ENCODE results near the gene TSPAN17. TPM values are rescaled to one million over a fixed set of nuclear protein-coding genes. Genes with fewer than 3 reads are reported as not detected.

The TSPAN17 gene
- total and polyA plus RNA-seq, 5 donors: 15.8 to 23.7 (median 18.6) TPM

- 5% methylated on average over 31 of the region's 31 CpGs for WGBS
- Histone ChIP-seq H3K4me3 (ENCODE audit: low read length) (peak overlapping the region; percentile 89), H3K4me1 (ENCODE audit: control insufficient read depth, insufficient read depth, low read length) (peaks cover 4% of the 10 kb centered on the region), H3K27me3 (ENCODE audit: control insufficient read depth, insufficient read depth) (no peaks in the 10 kb centered on the region), H3K27ac (ENCODE audit: low read length) (no peak overlapping the region), H3K9me3 (ENCODE audit: control insufficient read depth, low read length) (no peaks in the 10 kb centered on the region)
- DNase-seq (no peak), ATAC-seq (no peak)
- intact Hi-C loops (cut with DNase I): no loop called here
These were observed 36.9 kb upstream of the TSPAN17 start for GRCh38 chr5:176610435-176610773.

GRCh38 chr5:176611435-176611834 lies 35.8 kb upstream of the TSPAN17 start:
- no peaks in the 10 kb centered on the region for H3K9me3 ChIP-seq (ENCODE audit: control insufficient read depth, low read length)
- intact Hi-C loops (cut with DNase I): no loop called here
- 9% methylated on average over 10 of the region's 10 CpGs for WGBS
- peak; percentile 85 to 92 (median 90) for DNase-seq
- no peak overlapping the region for H3K27ac ChIP-seq (ENCODE audit: low read length)
- ATAC-seq: no peak
- no peaks in the 10 kb centered on the region for H3K27me3 ChIP-seq (ENCODE audit: control insufficient read depth, insufficient read depth)
- no peak overlapping the region for H3K4me3 ChIP-seq (ENCODE audit: low read length)
- peaks cover 4% of the 10 kb centered on the region for H3K4me1 ChIP-seq (ENCODE audit: control insufficient read depth, insufficient read depth, low read length)

GRCh38 chr5:176612008-176612407 lies 35.3 kb upstream of the TSPAN17 start:
- DNase-seq (peak in 1 of 3 donors; percentile 16), ATAC-seq (no peak)
- H3K27ac ChIP-seq (ENCODE audit: low read length): no peak overlapping the region
- 82% methylated on average over 6 of the region's 6 CpGs for WGBS
- H3K4me1 ChIP-seq (ENCODE audit: control insufficient read depth, insufficient read depth, low read length): peaks cover 4% of the 10 kb centered on the region
- intact Hi-C loops (cut with DNase I): no loop called here
- H3K27me3 ChIP-seq (ENCODE audit: control insufficient read depth, insufficient read depth): no peaks in the 10 kb centered on the region
- no peak overlapping the region for H3K4me3 ChIP-seq (ENCODE audit: low read length)
- no peaks in the 10 kb centered on the region for H3K9me3 ChIP-seq (ENCODE audit: control insufficient read depth, low read length)

GRCh38 chr5:176612855-176613254 lies 34.4 kb upstream of the TSPAN17 start:
- no peak for DNase-seq
- no peaks in the 10 kb centered on the region for H3K27me3 ChIP-seq (ENCODE audit: control insufficient read depth, insufficient read depth)
- no peak overlapping the region for H3K4me3 ChIP-seq (ENCODE audit: low read length)
- ATAC-seq: no peak
- H3K4me1 ChIP-seq (ENCODE audit: control insufficient read depth, insufficient read depth, low read length): peaks cover 4% of the 10 kb centered on the region
- WGBS: 69% methylated on average over 2 of the region's 2 CpGs
- intact Hi-C loops (cut with DNase I): no loop called here
- no peaks in the 10 kb centered on the region for H3K9me3 ChIP-seq (ENCODE audit: control insufficient read depth, low read length)
- H3K27ac ChIP-seq (ENCODE audit: low read length): no peak overlapping the region

GRCh38 chr5:176614805-176615478 lies 32.3 kb upstream of the TSPAN17 start:
- H3K27me3 ChIP-seq (ENCODE audit: control insufficient read depth, insufficient read depth): no peaks in the 10 kb centered on the region
- intact Hi-C loops (cut with DNase I): no loop called here
- peak in 1 of 3 donors; percentile 13 for DNase-seq
- ATAC-seq: no peak
- H3K4me3 ChIP-seq (ENCODE audit: low read length): no peak overlapping the region
- H3K4me1 ChIP-seq (ENCODE audit: control insufficient read depth, insufficient read depth, low read length): no peaks in the 10 kb centered on the region
- no peaks in the 10 kb centered on the region for H3K9me3 ChIP-seq (ENCODE audit: control insufficient read depth, low read length)
- WGBS: 59% methylated on average over 8 of the region's 8 CpGs
- H3K27ac ChIP-seq (ENCODE audit: low read length): no peak overlapping the region

GRCh38 chr5:176616511-176616910 lies 30.8 kb upstream of the TSPAN17 start:
- 56% methylated on average over 7 of the region's 7 CpGs for WGBS
- intact Hi-C loops (cut with DNase I): no loop called here
- no peaks in the 10 kb centered on the region for H3K9me3 ChIP-seq (ENCODE audit: control insufficient read depth, low read length)
- DNase-seq (peak in 1 of 3 donors; percentile 5), ATAC-seq (no peak)
- no peak overlapping the region for H3K27ac ChIP-seq (ENCODE audit: low read length)
- no peaks in the 10 kb centered on the region for H3K4me1 ChIP-seq (ENCODE audit: control insufficient read depth, insufficient read depth, low read length)
- no peak overlapping the region for H3K4me3 ChIP-seq (ENCODE audit: low read length)
- H3K27me3 ChIP-seq (ENCODE audit: control insufficient read depth, insufficient read depth): no peaks in the 10 kb centered on the region

GRCh38 chr5:176618783-176619182 lies 28.5 kb upstream of the TSPAN17 start:
- DNase-seq (peak in 1 of 3 donors; percentile 43), ATAC-seq (no peak)
- 28% methylated on average over 19 of the region's 19 CpGs for WGBS
- Histone ChIP-seq H3K27me3 (ENCODE audit: control insufficient read depth, insufficient read depth) (no peaks in the 10 kb centered on the region), H3K4me1 (ENCODE audit: control insufficient read depth, insufficient read depth, low read length) (no peaks in the 10 kb centered on the region), H3K9me3 (ENCODE audit: control insufficient read depth, low read length) (no peaks in the 10 kb centered on the region), H3K27ac (ENCODE audit: low read length) (no peak overlapping the region), H3K4me3 (ENCODE audit: low read length) (no peak overlapping the region)
- intact Hi-C loops (cut with DNase I): no loop called here

GRCh38 chr5:176619203-176619568 lies 28.1 kb upstream of the TSPAN17 start:
- no peaks in the 10 kb centered on the region for H3K9me3 ChIP-seq (ENCODE audit: control insufficient read depth, low read length)
- no peaks in the 10 kb centered on the region for H3K4me1 ChIP-seq (ENCODE audit: control insufficient read depth, insufficient read depth, low read length)
- no peaks in the 10 kb centered on the region for H3K27me3 ChIP-seq (ENCODE audit: control insufficient read depth, insufficient read depth)
- peak; percentile 67 to 89 (median 88) for DNase-seq
- intact Hi-C loops (cut with DNase I): no loop called here
- no peak overlapping the region for H3K27ac ChIP-seq (ENCODE audit: low read length)
- H3K4me3 ChIP-seq (ENCODE audit: low read length): no peak overlapping the region
- 5% methylated on average over 31 of the region's 31 CpGs for WGBS
- ATAC-seq: peak; percentile 69 to 87

- no peaks in the 10 kb centered on the region for H3K9me3 ChIP-seq (ENCODE audit: control insufficient read depth, low read length)
- peak in 1 of 3 donors; percentile 40 for DNase-seq
- no peaks in the 10 kb centered on the region for H3K4me1 ChIP-seq (ENCODE audit: control insufficient read depth, insufficient read depth, low read length)
- intact Hi-C loops (cut with DNase I): no loop called here
- H3K27ac ChIP-seq (ENCODE audit: low read length): no peak overlapping the region
- 9% methylated on average over 59 of the region's 59 CpGs for WGBS
- no peaks in the 10 kb centered on the region for H3K27me3 ChIP-seq (ENCODE audit: control insufficient read depth, insufficient read depth)
- no peak overlapping the region for H3K4me3 ChIP-seq (ENCODE audit: low read length)
- ATAC-seq: peak in 1 of 2 donors; percentile 4
These were observed 27.5 kb upstream of the TSPAN17 start for GRCh38 chr5:176619569-176620332.

- 4% methylated on average over 32 of the region's 32 CpGs for WGBS
- no peaks in the 10 kb centered on the region for H3K9me3 ChIP-seq (ENCODE audit: control insufficient read depth, low read length)
- no peaks in the 10 kb centered on the region for H3K4me1 ChIP-seq (ENCODE audit: control insufficient read depth, insufficient read depth, low read length)
- no peak overlapping the region for H3K4me3 ChIP-seq (ENCODE audit: low read length)
- peak in 1 of 3 donors; percentile 52 for DNase-seq
- intact Hi-C loops (cut with DNase I): no loop called here
- H3K27me3 ChIP-seq (ENCODE audit: control insufficient read depth, insufficient read depth): no peaks in the 10 kb centered on the region
- no peak overlapping the region for H3K27ac ChIP-seq (ENCODE audit: low read length)
- peak in 1 of 2 donors; percentile 17 for ATAC-seq
These were observed 26.8 kb upstream of the TSPAN17 start for GRCh38 chr5:176620333-176620981.

GRCh38 chr5:176621661-176622079 lies 25.6 kb upstream of the TSPAN17 start:
- peak in 2 of 3 donors; percentile 66 to 69 for DNase-seq
- Histone ChIP-seq H3K27ac (ENCODE audit: low read length) (no peak overlapping the region), H3K9me3 (ENCODE audit: control insufficient read depth, low read length) (no peaks in the 10 kb centered on the region), H3K4me3 (ENCODE audit: low read length) (no peak overlapping the region), H3K27me3 (ENCODE audit: control insufficient read depth, insufficient read depth) (no peaks in the 10 kb centered on the region), H3K4me1 (ENCODE audit: control insufficient read depth, insufficient read depth, low read length) (no peaks in the 10 kb centered on the region)
- WGBS: 39% methylated on average over 13 of the region's 13 CpGs
- intact Hi-C loops (cut with DNase I): no loop called here
- ATAC-seq: peak; percentile 32 to 42

Data from right cardiac atrium (tissue), 5 donors.